Mucosa of descending colon (tissue), 3 donors: Measurements from ENCODE around the gene TMEM243. TPM values are rescaled to one million over a fixed set of nuclear protein-coding genes. Genes with fewer than 3 reads are reported as not detected.

Experiments used
- ATAC-seq: fragments of 200-7000 bp; cut with Tn5 transposase; one replicate; pipeline ENCODE4 v1.9.1; 2020; ENCODE audit warnings: mild to moderate bottlenecking, moderate library complexity
- DNase-seq, 3 donors: peaks; one replicate each; pipeline ENCODE4 v3.0.0-alpha.2; 2020
- H3K36me3 ChIP-seq: fragments of 200-600 bp; one replicate; pipeline ENCODE4 v1.8.0; 2021; ENCODE audit warnings: low read depth, mild to moderate bottlenecking
- H3K4me1 ChIP-seq: fragments of 200-600 bp; one replicate; pipeline ENCODE4 v1.8.0; 2021; ENCODE audit warnings: low read depth, mild to moderate bottlenecking
- H3K4me3 ChIP-seq: fragments of 200-600 bp; one replicate; pipeline ENCODE4 v1.8.0; 2021; ENCODE audit warnings: mild to moderate bottlenecking
- H3K9me3 ChIP-seq: fragments of 200-600 bp; one replicate; pipeline ENCODE4 v1.8.0; 2021; ENCODE audit warnings: mild to moderate bottlenecking
- intact Hi-C, 2 donors: fragments of 100-400 bp; cut with DNase I in 1 of 2; cut with micrococcal nuclease in 1 of 2; formaldehyde crosslinking; loops; one replicate each; pipeline versions ENCODE4 v1.11.0 to v1.11.1; 2022; cut with DNase I, micrococcal nuclease
- total RNA-seq, 3 donors: library from RNA; stranded (reverse); fragmentation: NEBNext Ultra II Directional in 2 of 3; extraction: Animal tissue kit (Norgen Biotek cat#: 25700) in 2 of 3; gene quantifications; one replicate each; pipeline versions ENCODE4 v1.2.1 to v1.2.4, GENCODE V29; 2021 to 2023
- TF ChIP-seq, protein P1 (sequence below): fragments of 200-600 bp; IDR thresholded peaks from one replicate; pipeline ENCODE4 v1.8.0; 2022; ENCODE audit warnings: antibody characterized with exemption, mild to moderate bottlenecking
- donor health status: DM: no; HTN: no; CAD: no; lungs with moderate emphysema.
- donor health status: DM: no; HTN: no; CAD: no.
- donor health status: DM: no; HTN: yes; CAD: no.

TMEM243 gene
- total RNA-seq, 3 donors from 2014 or later = 13.8 to 17.5 (median 17.1) TPM

DNA sequence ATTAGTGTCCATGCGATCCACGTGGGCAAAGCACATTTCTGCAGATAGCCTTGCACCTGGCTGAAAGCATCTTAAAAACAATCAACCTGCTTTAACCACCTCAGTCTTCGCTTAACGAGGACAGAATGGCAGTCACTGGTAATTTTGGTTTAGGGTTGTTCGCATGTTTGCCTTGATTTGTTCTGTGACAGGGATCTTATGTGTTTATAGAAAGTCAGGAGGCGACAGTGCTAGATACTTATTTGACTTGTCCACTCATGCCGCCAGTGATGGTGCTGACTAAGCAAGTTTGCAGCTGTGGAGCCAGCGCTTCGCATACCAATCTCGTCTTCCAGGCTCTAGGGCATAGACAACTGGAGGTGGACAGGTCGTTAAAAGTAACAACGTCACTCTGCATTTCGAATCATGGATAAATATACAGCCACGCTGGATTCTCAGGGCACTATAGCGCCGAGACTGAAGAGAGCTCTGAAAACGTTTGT, 1.2 kb upstream of the TMEM243 start:
- TF ChIP-seq, protein P1, sequence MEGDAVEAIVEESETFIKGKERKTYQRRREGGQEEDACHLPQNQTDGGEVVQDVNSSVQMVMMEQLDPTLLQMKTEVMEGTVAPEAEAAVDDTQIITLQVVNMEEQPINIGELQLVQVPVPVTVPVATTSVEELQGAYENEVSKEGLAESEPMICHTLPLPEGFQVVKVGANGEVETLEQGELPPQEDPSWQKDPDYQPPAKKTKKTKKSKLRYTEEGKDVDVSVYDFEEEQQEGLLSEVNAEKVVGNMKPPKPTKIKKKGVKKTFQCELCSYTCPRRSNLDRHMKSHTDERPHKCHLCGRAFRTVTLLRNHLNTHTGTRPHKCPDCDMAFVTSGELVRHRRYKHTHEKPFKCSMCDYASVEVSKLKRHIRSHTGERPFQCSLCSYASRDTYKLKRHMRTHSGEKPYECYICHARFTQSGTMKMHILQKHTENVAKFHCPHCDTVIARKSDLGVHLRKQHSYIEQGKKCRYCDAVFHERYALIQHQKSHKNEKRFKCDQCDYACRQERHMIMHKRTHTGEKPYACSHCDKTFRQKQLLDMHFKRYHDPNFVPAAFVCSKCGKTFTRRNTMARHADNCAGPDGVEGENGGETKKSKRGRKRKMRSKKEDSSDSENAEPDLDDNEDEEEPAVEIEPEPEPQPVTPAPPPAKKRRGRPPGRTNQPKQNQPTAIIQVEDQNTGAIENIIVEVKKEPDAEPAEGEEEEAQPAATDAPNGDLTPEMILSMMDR = no peak
- Histone ChIP-seq H3K9me3 (no peaks in the 10 kb centered on the region), H3K4me1 (peaks cover 6% of the 10 kb centered on the region), H3K4me3 (peak overlapping the region; percentile 83), H3K36me3 (no peaks in the 10 kb centered on the region)
- intact Hi-C loops = no loop called here
- DNase-seq = peak in 1 of 3 donors; percentile 46
- no peak for ATAC-seq

DNA sequence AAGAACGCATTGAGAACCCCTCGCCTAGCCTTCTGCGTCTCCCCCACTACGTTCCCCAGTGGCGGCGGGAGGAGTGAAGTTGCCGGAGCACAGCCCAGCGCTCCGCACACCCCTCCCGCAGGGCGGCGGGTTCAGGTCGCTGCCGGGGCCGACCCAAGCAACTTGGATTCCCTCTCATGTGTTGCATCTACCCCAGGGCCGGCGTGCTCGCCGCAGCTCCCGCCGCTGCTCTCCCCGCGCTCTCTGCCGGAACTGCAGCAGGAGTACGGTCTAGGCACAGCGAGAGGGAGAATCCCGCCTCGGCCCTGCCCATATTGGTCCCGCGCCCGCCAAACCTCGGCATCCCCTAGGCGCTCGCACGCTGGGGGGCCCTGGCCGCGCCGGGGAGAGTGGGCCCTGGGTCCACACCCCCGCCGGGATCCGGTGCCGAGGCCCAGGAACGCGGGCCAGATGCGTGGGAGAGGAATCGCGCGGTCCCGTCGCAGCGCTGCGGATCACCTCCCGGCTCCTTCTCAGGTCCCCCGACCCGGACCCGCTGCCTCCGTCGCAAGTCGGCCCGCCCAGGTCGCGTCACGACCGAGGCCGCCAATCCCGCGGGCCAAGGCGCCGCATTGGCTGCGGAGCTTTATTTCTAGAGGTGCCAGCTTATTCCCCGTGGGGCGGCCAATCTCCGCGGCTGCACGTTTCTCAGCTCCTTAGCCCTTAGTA, 648 bp upstream of the TMEM243 start:
- Histone ChIP-seq H3K4me3 (peak overlapping the region; percentile 83), H3K9me3 (no peaks in the 10 kb centered on the region), H3K36me3 (no peaks in the 10 kb centered on the region), H3K4me1 (peaks cover 6% of the 10 kb centered on the region)
- DNase-seq (peak; percentile 84 to 91 (median 89)), ATAC-seq (peak; percentile 83)
- TF ChIP-seq, protein P1 = no peak
- intact Hi-C loops = no loop called here

DNA sequence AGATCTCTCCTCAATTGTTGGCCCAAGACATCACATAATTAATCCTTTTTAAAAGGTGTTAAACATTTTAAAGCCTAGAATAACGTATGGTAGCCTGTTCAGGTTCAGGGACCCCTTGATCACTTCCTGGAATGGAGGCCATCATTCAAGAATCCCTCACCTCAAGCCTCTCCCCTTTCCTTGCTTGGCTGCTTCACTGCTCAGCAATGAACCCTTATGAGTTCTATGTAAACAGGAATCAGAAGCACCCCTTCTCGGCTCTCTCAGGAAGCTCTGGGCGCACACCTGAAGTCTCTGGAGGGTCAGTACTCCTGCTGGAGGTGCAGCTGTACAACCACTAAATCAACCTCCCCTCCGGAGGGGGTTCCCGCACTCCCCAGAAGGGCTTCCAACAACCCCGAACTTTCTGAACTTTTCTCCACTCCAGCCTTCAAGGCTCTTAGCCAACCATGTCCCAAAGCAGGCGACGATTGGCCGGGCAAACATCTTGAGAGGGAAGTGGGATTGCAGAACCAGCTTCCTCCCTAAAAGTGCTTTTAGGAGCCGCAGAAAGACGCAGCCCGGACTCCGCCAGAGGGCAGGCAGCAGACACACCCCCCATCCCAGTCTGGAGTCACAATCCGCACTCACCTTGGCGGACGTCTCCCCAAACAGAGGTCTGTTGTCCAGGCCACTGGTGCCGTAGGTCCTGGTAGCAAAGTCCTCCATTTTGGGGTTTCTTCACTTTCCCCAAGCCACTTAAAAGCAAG, 562 bp downstream of the TMEM243 start:
- TF ChIP-seq, protein P1 = no peak
- intact Hi-C loops = loop anchor here in 1 of 2 donors (10.0 kb wide), 1 partner anchor 64 kb away; the partner anchor contains the start of gene DMTF1

DNA sequence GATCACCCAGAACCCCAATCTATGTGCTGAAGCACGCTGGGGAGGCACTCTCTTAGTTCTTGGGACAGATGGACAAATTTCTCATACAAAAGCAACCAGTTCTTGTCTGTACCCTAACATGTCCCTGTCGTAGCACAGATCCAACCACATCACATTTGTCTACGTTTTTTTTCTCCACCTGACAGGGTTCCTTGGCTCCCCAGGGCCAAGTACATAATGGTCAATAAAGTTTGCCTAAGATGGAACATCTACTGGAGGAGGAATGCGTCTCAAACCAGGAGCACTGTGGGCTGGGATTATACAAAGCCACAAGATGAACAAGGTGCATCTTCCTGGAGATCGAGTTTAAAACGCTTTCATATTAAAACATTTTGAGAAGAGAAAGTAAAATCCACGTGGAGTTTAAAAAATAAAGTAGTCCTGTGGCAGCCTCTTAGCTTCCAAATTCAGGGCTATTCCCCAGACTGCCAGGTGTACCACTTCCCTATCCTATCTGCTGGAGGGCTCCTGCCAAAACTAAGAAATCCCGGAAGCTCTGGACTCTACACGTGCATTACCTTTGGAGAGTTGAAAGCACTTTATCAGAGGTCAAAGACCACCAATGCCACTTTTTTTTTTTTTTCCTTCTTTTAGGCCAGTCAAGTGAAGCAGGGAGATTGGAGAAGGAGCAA, 1.4 kb downstream of the TMEM243 start:
- ATAC-seq (no peak), DNase-seq (no peak)
- TF ChIP-seq, protein P1 = no peak
- no peak overlapping the region for H3K4me3 ChIP-seq
- intact Hi-C loops = loop anchor here in 1 of 2 donors (10.0 kb wide), 1 partner anchor 63 kb away; the partner anchor contains the start of gene DMTF1
- no peaks in the 10 kb centered on the region for H3K36me3 ChIP-seq
- no peaks in the 10 kb centered on the region for H3K9me3 ChIP-seq
- H3K4me1 ChIP-seq = peaks cover 6% of the 10 kb centered on the region

More for the DNA sequence above, 562 bp downstream of the TMEM243 start:
- Histone ChIP-seq H3K4me3 (peak overlapping the region; percentile 83), H3K36me3 (no peaks in the 10 kb centered on the region), H3K4me1 (peaks cover 6% of the 10 kb centered on the region), H3K9me3 (no peaks in the 10 kb centered on the region)
- peak; percentile 63 to 79 (median 70) for DNase-seq
- peak; percentile 42 for ATAC-seq

DNA sequence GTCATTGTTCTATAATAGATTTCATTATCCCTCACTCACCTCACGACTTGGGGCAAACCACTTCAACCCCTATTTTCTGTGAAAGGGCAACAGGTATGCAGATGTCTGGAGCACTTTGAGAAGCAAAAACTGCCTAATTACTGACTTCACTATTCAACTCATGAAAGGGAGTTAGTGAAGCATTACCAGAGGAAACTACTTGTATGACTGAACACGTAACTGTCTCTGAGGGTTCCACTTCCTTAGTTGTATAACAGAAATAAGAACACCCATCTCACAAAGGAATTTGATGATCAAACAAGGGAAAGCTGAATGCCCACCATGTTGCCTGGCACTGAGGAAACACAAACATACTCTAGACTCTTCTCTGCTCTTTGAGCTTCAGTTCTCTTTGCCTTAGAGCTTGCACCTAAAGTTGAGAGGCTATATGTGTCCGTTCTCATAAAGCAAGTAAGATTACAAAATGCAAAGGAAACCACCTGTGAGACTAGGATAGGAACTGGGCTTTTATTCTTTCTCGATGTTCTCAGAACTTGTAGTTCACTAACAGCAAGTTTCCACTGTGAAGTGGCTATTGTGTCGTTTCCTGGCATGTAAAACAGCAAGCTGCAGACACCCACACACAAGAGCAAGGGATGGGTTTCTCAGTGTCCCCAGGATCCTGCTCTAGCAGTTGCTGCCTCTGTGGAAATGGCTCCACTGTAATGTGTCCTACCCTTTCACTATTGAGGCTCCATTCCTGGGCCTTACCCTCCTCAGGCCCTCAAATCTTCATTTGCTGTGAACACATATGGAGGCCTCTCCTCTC, 2.6 kb downstream of the TMEM243 start:
- TF ChIP-seq, protein P1 = no peak
- peaks cover 6% of the 10 kb centered on the region for H3K4me1 ChIP-seq
- intact Hi-C loops = loop anchor here in 1 of 2 donors (10.0 kb wide), 1 partner anchor 62 kb away; the partner anchor contains the start of gene DMTF1
- H3K9me3 ChIP-seq = no peaks in the 10 kb centered on the region
- no peak for DNase-seq
- H3K4me3 ChIP-seq = no peak overlapping the region
- no peak for ATAC-seq
- no peaks in the 10 kb centered on the region for H3K36me3 ChIP-seq
